A673 (cell line): ENCODE data around the gene UBE3B. TPM values are rescaled to one million over a fixed set of nuclear protein-coding genes. Genes with fewer than 3 reads are reported as not detected.

Experiments
- BruUV-seq: library from RNA; stranded (reverse); fragments of 400-500 nt; replicated peaks from 2 replicates; lab custom pipeline; 2021; lab: Mats Ljungman, UMichigan
- CTCF ChIA-PET: fragments of 300-600 bp; sonication (Branson Sonifier 250); formaldehyde crosslinking; loops from one replicate; lab custom pipeline; 2022; ENCODE audit warnings: antibody characterized with exemption; lab: Charles Lee
- POLR2A ChIA-PET: fragments of 300-600 bp; sonication (Branson Sonifier 250); formaldehyde crosslinking; loops from one replicate; lab custom pipeline; 2022; ENCODE audit warnings: antibody characterized with exemption; ENCODE audit not compliant: low non-redundant PET; lab: Charles Lee
- DNase-seq: peaks from one replicate; pipeline ENCODE4 v3.0.0-alpha.2; 2015; ENCODE audit warnings: low spot score
- H3K27ac ChIP-seq: fragments of 200-600 bp; sonication (generic); 2 replicates; pipeline ENCODE4 v1.5.1; 2016; ENCODE audit warnings: mixed run types, low read depth, mild to moderate bottlenecking, mixed read lengths, antibody characterized with exemption, low read length; ENCODE audit not compliant: poor library complexity, severe bottlenecking
- H3K27me3 ChIP-seq: fragments of 200-600 bp; sonication (generic); replicated peaks from 2 replicates; pipeline ENCODE4 v1.6.1; 2017; ENCODE audit warnings: mixed run types, low read depth, mild to moderate bottlenecking, mixed read lengths, antibody characterized with exemption, low read length; ENCODE audit not compliant: insufficient read depth, poor library complexity
- H3K36me3 ChIP-seq: fragments of 200-600 bp; sonication (generic); 2 replicates; pipeline ENCODE4 v1.6.1; 2016; ENCODE audit warnings: mixed run types, mild to moderate bottlenecking, mixed read lengths, antibody characterized with exemption, low read length; ENCODE audit not compliant: insufficient read depth, poor library complexity, severe bottlenecking
- H3K4me1 ChIP-seq: fragments of 200-600 bp; sonication (generic); 2 replicates; pipeline ENCODE4 v1.6.1; 2017; ENCODE audit warnings: mixed run types, mild to moderate bottlenecking, mixed read lengths, antibody characterized with exemption, low read length; ENCODE audit not compliant: insufficient read depth, poor library complexity, severe bottlenecking
- H3K4me3 ChIP-seq: fragments of 200-600 bp; sonication (generic); 2 replicates; pipeline ENCODE4 v1.5.1; 2016; ENCODE audit warnings: low read depth, mixed run types, mild to moderate bottlenecking, mixed read lengths, low read length; ENCODE audit not compliant: poor library complexity, severe bottlenecking
- H3K9me3 ChIP-seq: fragments of 200-600 bp; sonication (generic); 2 replicates; pipeline ENCODE4 v1.6.1; 2016; ENCODE audit warnings: mixed run types, low read depth, mild to moderate bottlenecking, mixed read lengths, antibody characterized with exemption, low read length; ENCODE audit not compliant: poor library complexity, severe bottlenecking
- EZH2 ChIP-seq: fragments of 200-600 bp; sonication (generic); IDR thresholded peaks from 2 replicates; pipeline ENCODE4 v1.6.1; 2017; ENCODE audit warnings: borderline replicate concordance, low read depth, mild to moderate bottlenecking, mixed read lengths, antibody characterized with exemption, low read length; ENCODE audit not compliant: poor library complexity, severe bottlenecking
- intact Hi-C: fragments of 100-400 bp; cut with micrococcal nuclease; formaldehyde crosslinking; loops from one replicate; pipeline ENCODE4 v1.10.0; 2022; ENCODE audit not compliant: unreplicated experiment
- total RNA-seq: library from RNA; stranded (reverse); gene quantifications from 2 replicates; pipeline ENCODE4 v1.2.3, GENCODE V29; 2021
- TF ChIP-seq, protein P1 (sequence below): fragments of 300-800, 200-600 bp; sonication (generic); conservative IDR thresholded peaks from 2 replicates; pipeline ENCODE4 v1.5.1; 2017; ENCODE audit warnings: low read depth, mild to moderate bottlenecking, antibody characterized with exemption, low read length, moderate library complexity, mixed read lengths

Gene UBE3B
- total RNA-seq, 1 experiment from 2014 or later, result 29.2 TPM

DNA sequence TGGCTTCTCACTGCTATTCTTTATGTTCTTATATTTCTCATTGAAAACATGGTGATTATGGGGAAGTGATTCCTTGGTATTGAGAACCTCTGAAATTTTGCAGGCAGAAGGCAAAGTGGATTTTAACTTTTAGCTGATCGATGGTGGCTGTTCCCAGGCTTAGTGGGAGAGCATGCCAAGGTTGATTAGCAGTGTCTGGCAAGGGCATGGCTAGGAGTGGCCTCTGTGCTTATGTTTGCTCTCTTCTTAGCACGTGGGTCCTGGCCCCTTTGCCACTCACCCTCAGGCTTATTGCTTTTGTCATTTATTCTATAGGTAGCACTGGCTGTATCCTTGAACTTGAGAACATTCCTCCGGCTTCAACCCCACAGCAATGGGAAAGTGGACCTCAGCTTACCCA, 98.2 kb downstream of the UBE3B start:
- Histone ChIP-seq H3K27me3 (no peaks in the 10 kb centered on the region), H3K4me3 (no peak overlapping the region), H3K9me3 (no peaks in the 10 kb centered on the region), H3K36me3 (peaks cover 66% of the 10 kb centered on the region), H3K27ac (no peak overlapping the region), H3K4me1 (peaks cover 4% of the 10 kb centered on the region)
- DNase-seq, result no peak
- BruUV-seq, result no TSS peak
- intact Hi-C loops, result no loop called here
- ChIA-PET POLR2A (no interaction called here), CTCF (interaction anchor here (0.6 kb wide), 1 partner anchor 449 kb away, joined by 7 read pairs; no protein-coding TSS in a partner anchor)
- no peak for TF ChIP-seq EZH2
- TF ChIP-seq, protein P1, sequence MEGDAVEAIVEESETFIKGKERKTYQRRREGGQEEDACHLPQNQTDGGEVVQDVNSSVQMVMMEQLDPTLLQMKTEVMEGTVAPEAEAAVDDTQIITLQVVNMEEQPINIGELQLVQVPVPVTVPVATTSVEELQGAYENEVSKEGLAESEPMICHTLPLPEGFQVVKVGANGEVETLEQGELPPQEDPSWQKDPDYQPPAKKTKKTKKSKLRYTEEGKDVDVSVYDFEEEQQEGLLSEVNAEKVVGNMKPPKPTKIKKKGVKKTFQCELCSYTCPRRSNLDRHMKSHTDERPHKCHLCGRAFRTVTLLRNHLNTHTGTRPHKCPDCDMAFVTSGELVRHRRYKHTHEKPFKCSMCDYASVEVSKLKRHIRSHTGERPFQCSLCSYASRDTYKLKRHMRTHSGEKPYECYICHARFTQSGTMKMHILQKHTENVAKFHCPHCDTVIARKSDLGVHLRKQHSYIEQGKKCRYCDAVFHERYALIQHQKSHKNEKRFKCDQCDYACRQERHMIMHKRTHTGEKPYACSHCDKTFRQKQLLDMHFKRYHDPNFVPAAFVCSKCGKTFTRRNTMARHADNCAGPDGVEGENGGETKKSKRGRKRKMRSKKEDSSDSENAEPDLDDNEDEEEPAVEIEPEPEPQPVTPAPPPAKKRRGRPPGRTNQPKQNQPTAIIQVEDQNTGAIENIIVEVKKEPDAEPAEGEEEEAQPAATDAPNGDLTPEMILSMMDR, result no peak

DNA sequence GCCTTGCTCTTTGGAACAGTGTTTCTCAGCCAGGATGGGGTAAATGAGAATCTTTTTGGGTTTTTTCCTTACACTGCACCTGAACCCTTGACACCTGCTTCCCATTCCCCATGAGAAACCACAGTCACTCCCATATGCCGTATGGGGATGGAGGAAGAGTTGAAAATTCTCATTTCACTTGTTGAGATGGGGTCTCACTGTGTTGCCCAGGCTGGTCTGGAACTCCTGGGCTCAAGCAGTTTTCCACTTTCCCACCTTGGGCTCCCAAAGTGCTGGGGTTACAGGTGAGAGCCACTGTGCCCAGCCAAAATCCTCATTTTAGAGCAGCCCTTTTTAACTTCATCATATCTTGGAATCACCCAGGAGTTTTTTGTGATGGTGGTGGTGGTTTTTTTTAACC, 99.9 kb downstream of the UBE3B start:
- TF ChIP-seq, protein P1, result no peak
- TF ChIP-seq EZH2, result no peak
- H3K36me3 ChIP-seq, result peaks cover 68% of the 10 kb centered on the region
- CTCF ChIA-PET, result no interaction called here
- POLR2A ChIA-PET, result no interaction called here
- no peaks in the 10 kb centered on the region for H3K9me3 ChIP-seq
- no peak for DNase-seq
- no TSS peak for BruUV-seq
- H3K4me3 ChIP-seq, result no peak overlapping the region
- H3K27ac ChIP-seq, result no peak overlapping the region
- no peaks in the 10 kb centered on the region for H3K27me3 ChIP-seq
- intact Hi-C loops, result no loop called here
- H3K4me1 ChIP-seq, result peaks cover 4% of the 10 kb centered on the region

DNA sequence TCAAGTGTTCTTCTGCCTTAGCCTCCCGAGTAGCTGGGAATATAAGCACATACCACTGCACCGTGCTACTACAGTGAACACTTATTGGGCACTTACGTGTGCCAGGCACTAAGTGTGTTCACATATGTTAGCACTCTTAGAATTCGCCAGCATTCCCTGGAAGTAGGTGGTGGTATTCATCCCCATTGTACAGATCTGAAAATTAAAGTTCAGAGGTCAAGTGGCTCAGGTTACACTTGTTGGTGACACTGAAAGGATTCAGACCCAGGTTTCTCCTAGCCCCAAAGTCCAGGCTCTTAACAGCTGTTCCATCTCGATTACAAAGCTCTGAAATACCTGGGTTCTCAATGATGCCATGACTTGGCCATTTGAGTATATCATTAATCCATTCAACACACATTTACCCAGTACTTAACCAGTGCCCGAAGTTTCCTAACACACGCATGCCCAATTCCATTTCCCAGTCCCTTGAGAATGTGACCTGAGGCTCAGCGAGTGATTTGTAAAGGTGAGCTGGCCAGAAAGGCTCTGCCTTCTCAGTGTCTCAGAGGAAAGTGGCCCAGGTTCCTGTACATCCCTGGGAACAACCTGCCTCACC, 101.0 kb downstream of the UBE3B start:
- intact Hi-C loops, result no loop called here
- Histone ChIP-seq H3K27ac (no peak overlapping the region), H3K4me3 (no peak overlapping the region), H3K36me3 (peaks cover 73% of the 10 kb centered on the region), H3K27me3 (no peaks in the 10 kb centered on the region), H3K4me1 (peaks cover 4% of the 10 kb centered on the region), H3K9me3 (no peaks in the 10 kb centered on the region)
- no peak for DNase-seq
- CTCF ChIA-PET, result interaction anchor here (0.6 kb wide), 1 partner anchor 50 kb away, joined by 3 read pairs; no protein-coding TSS in a partner anchor
- POLR2A ChIA-PET, result no interaction called here
- no peak for TF ChIP-seq EZH2
- TF ChIP-seq, protein P1, result no peak
- no TSS peak for BruUV-seq
